Pulmonary artery endothelial cell (primary cell): ENCODE data around the gene PIGQ. TPM values are rescaled to one million over a fixed set of nuclear protein-coding genes. Genes with fewer than 3 reads are reported as not detected.

Experiments used
- DNase-seq: peaks from one replicate; pipeline ENCODE4 v3.0.0-alpha.2; 2011; ENCODE audit warnings: low read depth, low spot score
- total RNA-seq: library from RNA; depleted of rRNA; stranded (reverse); fragments of >200 nt; gene quantifications from 2 replicates; pipeline ENCODE4 v1.2.3, GENCODE V29; 2014

PIGQ gene
- 21.0 and 24.1 TPM in 2 replicates for total RNA-seq

DNA sequence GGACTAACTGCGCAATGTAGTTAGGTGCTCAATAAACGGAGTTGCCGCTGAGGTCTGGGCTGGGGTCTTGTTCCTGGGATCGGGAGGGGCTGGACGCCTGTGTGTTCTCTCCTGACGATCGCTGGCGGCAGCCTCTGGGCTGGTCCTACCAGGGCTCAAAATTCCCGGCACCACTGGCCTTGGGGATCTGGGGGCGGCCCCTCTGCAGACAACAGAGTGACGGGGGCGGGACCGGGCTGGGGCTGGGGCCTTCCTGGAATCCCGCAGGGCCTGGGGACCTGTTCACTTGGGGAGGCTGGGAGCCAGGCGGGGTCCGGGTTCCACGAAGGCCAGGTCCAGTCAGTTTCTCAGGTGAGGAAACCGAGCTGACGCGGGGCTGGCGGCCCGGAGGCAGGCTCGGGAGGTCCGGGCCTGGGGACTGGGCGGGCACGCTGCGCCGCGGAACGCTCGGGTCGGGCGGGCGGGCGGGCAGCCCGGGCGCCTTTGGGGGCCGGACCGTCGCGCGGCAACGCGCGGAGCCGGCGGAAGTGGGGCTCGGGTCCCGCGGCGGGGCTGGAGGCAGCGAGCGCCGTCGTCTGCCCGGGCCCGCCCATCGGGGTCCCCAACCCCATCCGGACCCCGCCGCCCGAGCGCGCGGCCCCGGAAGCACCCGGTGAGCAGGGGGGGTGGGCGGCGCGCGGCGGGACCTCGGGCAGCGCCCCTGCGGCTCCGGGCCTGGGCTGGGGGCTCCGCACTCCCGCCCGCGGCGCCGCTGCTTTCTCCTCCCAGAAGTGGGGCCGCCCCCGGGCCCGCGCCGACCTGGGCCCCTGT, at the start of gene PIGQ:
Gene PIGQ, plus strand, starts transcription at position 524 of the 810 bp plus-strand sequence. CDS start 4,107 bp downstream, outside the sequence.
- no peak for DNase-seq

DNA sequence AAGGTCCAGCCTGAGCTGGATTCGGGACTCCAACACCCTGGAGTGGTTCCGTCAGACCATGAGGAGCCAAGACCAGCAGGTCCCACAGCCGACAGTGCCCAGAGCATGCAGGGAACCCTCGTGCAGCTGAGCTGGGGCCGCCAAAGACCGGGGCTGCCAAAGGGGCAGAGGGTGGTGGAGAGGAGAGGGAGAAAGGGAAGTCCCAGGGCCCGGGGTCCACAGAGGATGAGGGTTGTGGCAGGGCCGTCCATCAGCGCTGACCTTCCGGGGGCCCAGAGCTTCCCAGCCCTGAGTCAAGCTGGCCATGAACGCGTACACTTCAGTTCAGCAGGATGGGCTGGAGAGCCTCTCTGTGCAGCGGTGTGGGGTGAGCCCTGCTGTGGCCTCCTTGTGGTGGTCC, 48.9 kb upstream of the PIGQ start:
- DNase-seq, result no peak

DNA sequence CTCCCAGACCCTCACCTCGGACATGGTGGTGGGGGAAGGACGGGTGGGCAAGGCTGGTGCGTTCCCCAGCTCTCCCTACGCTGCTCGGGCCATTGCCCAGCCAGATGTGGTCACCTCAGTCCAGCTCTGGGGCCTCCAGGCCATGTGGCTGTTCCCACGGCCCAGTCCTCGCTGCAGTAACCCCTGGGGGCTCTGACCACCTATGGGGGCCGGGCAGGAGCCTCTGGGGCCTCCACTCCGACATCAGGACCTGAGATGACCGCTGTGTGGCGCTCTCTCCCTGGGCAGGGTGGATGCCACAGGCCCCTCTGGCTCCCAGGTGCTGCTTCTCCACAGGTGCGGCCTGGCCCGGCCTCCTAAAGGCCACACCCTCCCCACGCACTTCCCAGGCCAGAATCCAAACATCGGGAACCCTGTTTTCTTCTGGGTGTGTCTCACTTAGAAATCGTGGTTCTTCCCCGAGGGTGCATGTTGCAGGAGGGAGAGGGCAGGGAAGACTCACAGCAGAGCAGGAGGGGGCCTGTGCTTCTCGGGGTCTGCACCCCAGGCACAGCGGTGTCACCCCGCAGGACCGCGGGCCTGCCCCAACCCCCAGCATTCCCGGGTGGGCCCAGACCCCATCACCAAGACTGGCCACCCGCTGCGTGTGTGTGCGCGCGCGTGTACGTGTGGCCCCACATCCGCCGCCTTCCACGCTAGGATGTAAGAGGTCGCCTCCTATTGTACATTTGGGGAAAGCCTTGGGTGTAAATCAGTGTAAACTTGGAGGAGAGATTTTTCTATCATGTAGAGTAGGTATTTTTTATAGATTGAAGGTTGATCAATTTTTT, 48.2 kb upstream of the PIGQ start:
- DNase-seq, result no peak

DNA sequence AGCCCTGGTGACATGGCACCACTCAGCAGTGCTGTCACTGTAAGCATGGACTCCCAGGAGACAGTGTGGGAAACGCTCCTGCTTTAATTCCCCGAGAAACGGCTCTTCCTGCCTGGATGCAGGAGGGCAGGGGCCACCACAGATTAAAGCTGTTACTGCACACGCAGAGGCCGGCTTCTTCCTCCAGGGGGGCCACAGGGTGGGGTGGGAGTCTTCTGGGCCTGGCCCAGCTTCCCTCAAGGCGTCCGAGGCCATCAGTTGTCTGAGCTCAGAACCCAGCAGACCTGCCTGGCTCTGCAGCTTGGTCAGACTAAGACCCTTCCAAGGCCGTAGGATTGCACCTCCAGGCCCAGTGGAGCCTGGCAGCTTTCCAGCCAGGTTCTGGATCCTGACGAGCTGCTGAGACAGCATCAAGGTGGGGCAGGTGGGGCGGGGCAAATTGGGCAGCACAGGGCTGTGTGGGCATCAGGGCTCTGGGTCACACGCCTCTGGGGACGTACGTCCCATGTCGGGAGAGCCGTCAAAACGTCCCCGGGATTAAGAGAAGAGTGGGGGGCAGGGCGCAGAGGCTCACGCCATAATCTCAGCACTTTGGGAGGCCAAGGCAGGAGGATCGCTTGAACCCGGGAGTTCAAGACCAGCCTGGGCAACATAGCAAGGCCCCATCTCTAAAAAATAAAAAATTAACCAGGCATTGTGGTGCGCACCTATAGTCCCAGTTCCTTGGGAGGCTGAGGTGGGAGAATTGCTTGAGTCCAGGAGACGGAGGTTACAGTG, 47.3 kb upstream of the PIGQ start:
- no peak for DNase-seq

DNA sequence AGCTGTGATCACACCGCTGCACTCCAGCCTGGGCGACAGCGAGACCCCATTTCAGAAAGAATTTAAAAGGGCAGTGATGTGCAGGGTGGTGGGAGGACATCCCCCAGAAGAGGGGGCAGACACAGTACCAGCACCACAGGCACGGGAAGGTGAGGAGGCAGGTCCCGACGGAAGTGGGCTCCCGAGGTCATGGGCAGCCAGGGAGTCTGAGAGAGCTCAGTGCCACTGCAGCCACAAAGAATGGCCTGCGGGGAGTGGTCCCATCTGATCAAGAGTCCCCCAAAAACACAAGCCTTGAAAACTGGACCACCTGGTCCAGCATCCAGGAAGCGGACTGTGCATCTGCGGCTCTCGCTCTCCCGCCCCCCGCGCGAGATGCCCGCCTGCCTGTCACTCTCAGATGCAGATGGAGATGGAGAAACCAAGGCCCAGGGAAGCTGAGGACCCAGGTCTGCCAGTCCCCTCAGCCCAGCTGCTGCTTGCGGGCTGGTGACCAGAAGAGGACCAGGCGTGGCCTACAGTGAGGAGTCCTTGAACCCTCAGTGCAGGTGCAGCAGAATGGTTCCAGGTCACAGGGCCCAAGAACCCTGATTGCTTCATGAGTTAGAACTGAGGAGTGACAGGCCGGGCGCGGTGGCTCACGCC, 46.5 kb upstream of the PIGQ start:
- no peak for DNase-seq

DNA sequence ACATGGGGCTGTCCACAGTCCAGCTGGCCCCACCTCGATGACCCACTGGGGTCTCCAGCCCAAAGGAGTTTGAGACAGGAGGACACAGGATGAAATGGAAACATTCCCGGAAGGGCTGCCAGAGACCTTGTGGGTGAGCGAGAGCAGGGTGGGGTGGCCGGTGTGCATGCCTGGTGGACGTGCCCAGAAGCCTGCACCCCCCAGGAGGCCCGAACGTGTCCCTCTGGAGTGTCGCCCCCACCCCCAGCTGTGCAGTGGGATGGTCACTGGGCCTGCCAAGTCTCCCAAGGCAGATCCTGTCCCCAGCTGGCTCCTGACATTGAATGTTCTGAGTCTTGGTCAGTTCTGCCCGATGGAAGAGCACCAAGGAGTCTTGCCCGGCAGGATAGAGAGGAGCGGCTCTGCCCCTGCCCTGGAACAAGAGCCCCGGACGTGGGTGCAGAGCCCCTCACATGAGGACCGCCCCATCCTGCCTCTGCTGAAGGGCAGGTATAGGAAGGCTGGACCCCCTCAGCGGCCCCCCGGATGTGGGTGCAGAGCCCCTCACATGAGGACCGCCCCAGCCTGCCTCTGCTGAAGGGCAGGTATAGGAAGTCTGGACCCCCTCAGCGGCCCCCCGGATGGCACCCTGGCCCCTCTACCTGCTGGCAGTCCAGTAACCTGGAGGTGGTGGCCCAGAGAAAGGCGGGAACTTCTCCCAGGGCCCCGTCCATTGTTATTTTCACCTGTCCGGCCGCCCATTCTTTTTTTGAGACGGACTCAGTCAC, 45.3 kb upstream of the PIGQ start:
- no peak for DNase-seq

DNA sequence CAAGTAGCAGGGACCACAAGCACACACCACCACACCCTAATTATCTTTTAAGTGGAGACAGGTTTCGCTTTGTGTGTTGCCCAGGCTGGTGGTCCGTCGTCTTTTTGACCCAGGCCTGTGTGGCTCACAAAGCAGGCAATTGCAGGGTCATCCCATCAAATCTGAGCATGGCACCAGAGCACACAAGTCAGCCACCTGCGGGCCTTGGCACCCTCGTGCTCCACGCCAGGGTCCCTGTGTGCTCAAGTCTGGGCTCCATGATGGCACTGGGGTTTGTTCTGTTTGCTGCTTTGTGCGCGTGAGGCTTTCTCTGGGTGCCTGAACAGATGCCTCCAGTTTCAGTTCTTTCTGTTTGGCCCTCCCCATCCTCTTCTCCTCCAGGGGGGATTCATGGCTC, 44.6 kb upstream of the PIGQ start:
- no peak for DNase-seq

DNA sequence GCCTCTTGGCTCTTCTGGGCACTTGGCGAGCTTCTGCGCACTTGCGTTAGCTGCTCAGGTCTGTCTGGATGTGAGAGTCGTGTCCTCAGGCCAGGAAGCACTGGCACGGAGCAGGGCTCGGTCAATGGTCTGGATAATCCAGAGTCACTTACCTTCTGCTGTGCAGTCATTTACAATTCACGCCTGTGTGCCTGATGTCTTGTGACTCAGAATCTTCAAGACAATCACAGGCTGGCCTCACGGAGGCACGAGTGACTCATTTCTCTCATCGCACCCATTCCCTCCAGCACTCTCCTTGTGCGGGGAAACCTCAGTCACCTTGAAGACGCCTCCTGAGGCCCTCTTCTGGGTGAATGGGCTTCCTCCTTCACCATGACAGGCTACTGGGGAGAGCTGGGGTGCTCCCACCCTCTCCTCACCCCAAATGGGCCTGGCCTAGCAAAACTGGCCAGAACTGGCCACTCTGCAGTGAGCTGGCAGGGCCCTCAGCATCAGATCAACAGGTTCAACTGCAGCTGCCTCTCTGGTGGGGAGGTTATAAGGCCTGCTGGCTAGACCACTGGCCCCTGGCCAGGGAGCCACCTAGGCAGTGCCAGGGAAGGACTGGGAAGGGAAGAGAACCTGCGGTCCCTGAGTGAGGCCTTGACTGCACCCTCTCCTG, 44.1 kb upstream of the PIGQ start:
- peak; percentile 55 for DNase-seq

DNA sequence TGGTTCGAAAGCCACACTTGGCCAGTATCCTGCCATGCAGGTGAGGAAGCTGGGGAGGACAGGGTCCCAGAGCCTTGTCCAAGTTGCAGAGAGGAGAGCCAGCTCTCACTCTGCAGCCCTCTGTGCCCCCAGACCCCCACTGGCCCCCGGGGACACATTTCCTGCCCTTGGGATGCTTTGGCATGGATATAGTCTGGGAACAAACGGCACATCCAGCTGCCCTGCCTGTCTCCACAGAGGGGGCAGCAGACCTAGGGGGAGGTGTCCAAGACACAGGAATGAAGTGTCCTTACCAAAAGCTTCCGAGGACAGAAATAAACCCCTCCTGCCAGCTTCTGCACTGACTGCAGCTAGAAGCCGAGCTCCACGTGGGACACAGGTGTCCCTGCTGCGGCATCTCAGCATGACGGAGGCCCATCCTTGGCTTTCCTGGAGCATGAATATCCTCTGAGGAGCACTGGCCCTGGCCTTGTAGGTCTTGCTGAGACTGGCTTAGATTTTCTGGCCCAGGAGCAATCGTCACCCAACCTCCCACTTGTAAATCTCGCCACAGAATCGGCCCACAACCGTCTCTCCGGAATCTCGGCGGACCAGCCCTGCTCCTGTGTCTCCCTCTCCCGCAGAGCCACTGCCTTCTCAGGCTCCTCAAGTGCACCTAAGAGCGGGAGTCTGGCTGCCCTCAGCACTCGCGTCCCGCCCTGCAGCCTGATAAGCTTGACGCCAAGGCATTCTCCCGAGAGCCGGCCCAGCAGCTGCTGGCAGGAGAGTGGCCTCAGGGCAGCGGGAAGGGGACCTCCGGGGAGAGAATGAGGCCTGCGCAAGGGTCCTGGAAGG, 43.4 kb upstream of the PIGQ start:
- no peak for DNase-seq

DNA sequence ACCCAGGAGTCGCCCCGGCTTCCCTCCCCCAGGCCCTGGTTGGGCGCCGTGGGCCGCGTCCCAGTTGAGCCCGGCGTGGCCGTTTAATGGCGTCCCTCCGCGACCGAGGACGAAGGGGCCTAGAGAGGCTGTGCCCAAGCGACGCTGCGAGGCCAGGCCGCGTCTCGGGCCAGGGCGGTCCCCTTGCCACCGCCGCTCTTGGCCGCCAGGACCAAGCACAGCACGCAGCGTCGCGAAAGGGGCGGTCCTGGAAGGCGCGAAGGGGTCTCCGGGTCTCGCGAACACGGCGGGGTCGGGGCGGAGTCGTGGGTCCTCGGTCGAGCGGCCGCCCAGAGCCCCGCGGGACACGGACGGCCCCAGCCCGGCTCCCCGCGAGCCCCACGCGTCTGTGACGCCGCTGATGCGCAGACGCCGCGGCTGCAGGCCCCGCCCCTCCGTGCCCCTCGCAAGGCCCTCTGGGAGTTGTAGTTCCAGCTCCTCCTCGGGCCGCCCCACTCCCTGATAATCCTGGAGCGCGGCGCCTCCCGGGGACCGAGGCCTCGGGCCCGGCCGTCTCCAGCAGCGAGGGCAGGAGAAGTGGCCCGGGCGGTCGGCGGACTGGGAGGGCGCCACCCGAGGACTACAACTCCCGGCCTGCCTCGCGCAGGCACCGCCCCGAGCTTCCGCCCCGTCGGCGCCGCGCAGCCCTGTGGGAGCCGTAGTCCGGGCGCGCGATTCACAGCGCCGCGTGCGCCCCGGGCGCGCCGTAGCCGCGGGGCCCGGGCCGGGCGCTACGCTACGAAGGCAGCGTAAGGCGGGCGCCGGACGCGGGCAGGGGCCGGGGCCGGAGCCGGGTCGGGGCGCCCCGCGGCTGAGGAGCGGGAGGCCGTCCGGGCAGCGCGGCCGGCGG, 42.5 kb upstream of the PIGQ start, which contains the start of gene CAPN15:
Gene CAPN15, plus strand, starts transcription at position 698 of the 889 bp plus-strand sequence. CDS start 19,127 bp downstream, outside the sequence.
- peak; percentile 56 for DNase-seq

DNA sequence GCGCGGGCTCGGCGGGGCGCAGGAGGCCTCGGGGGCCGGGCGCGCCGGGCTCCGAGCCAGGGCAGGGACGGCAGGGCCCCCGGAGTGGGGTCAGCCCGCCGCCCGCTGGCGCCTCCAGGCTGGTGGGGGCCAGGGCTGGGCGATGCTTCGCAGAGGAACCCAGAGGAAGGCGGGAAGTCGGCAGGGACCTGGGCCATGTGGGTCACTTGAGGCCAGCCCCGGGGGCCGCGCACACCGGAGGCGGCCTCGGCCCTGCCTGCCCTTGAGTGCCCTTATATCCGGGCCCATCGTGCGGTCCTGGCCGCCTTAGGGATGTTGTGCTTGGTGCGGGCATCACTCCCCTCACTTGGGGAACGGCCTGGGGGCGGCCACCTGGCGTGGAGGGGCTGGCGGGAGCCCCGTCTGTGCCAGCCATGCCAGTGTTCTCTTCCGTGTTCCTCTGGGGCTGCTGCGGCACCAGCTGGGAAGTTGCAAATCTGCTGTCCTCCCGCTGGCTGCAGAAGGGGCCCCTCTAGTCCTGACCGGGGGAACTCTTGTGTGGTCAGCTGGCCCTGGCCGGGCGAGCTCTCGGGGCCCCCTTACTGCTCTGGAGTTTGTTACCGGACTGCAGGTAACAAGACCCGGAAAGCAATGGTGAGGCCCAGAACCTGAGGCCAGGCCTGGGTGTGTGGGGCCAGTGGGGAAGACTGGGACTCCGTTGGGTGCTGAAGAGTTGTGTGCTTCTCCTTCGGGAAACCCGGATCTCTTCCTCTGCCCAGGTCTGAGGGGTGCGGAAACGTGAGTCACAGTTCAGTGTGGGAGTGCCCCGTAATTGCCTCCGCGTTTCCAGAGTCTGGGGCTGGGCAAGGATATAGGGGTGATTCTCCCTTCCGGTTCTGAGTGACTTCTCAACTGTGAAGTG, 41.4 kb upstream of the PIGQ start:
- DNase-seq, result no peak

DNA sequence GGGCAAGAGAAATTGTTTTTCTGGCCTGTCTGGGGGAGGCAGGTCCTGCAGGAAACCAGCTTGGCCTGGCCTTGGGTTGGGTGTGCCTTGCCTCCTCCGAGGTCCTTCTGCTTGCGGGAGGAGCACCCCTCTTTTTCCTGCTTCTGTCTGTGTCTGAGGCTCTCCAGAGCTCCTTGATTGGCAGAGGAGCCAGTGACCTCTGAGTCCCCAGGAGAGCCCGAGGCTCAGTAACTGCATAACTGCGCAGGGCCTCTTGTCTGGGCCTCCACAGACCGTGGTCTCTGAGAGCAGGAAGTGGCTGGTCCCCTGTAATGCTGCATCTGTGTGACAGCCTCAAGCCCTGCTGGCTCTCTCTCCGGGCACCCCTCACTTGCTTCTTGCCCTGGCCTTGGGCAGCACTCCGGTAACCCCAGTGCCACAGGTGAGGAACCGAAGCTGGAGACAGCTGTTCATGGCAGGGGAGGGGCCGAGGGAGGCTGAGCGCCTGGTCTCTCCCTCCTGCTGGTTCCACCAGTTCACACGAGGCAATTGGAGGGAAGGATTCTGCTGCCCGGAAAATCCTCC, 40.7 kb upstream of the PIGQ start:
- no peak for DNase-seq

DNA sequence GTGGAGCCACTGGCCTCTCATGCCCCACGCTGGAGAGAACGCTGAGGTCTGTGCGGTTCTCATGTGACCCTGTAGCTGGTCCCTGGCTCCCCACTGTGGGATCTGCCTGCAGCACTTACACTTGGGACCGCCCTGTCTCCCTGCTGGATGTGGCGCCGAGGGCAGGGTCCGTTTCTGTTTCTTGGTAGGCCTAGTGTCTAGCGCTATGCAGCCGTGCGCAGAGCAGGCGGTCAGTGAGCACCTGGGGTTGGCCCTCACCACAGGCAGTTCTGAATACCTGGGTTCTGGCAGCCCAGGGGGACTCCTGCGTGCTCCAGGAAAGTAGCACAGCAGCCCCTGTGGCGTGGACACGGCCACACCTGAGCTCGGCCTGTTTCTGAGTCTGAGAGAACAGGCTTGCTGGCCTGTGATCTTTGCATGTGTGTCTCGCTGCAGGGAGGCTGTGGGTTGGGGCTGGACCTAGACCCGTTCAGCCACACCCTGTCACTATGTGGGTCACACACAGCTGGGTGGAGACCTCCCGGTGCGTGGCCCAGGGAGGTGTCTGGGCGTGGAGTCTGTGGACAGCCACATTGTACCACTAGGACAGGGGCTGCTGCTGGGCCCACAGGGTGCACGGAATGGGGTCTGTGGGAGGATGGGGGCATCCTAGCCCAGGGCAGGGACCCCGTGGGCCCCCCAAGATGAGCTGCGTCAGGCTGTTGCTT, 39.5 kb upstream of the PIGQ start:
- DNase-seq, result no peak

DNA sequence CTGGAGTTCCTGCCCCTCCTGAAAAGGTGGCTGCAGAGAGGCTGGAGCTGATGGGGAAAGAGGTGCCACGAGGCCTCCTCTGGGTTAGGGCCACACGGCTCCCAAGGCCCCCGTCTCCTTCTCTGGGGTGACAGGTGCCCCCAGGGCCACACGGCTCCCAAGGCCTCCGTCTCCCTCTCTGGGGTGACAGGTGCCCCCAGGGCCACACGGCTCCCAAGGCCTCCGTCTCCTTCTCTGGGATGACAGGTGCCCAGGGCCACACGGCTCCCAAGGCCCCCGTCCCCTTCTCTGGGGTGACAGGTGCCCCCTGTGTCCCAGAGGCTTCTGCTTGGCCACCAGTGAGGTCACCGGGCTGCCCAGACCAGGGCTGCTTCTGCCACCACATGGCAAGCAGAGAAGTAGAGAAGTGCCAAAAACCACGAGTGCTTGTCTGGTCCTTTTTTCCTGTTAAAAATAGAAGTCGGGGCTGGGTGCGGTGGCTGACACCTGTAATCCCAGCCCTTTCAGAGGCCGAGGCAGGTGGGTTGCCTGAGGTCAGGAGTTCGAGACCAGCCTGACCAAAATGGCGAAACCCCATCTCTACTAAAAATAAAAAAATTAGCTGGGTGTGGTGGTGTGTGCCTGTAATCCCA, 38.2 kb upstream of the PIGQ start:
- DNase-seq, result no peak

DNA sequence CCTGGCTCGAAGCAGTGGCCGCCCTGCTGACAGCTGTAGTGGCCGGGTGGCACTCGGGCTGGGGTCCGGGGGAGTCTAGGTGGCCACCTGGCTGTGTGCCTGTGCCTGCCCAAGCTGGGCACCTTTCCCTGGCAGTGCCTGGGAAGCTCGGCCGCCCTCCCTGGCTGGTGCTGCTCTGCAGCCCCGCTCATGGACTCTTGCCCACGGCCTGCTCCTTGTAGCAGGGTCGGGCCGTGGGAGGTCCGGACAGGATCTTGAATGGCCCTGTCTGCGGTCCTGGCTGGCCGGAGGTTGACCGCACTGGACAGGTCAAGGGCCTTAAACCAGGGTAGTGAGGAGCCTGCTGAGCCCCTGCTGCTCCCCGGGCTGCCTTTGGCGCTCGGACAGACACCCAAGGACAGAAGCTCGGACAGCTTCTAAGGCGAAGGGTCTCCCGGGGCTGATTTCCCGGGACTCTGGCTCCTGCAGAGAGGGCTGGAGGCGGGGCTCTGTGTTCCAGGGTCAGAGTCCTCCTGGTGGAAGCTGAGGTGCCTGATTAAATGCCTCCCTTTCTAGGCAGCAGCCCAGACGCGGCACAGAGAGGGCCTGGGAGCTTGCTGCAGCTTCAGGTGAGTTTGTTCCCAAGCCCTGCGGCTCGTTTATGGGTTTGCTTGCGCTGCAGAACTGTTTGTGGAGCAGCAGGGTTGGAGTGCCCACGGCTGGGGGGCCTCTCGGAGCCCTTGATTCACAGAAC, 36.2 kb upstream of the PIGQ start:
- DNase-seq, result no peak
